AG08395 (cell line): Measurements from ENCODE around the gene TMEM51.
A peak's percentile ranks its signal among the peaks of the same experiment; 100 is the strongest.

Source experiments
- DNase-seq: peaks from one replicate; pipeline ENCODE4 v3.0.0; 2012; ENCODE audit warnings: mixed read lengths, low spot score

Gene TMEM51

DNA sequence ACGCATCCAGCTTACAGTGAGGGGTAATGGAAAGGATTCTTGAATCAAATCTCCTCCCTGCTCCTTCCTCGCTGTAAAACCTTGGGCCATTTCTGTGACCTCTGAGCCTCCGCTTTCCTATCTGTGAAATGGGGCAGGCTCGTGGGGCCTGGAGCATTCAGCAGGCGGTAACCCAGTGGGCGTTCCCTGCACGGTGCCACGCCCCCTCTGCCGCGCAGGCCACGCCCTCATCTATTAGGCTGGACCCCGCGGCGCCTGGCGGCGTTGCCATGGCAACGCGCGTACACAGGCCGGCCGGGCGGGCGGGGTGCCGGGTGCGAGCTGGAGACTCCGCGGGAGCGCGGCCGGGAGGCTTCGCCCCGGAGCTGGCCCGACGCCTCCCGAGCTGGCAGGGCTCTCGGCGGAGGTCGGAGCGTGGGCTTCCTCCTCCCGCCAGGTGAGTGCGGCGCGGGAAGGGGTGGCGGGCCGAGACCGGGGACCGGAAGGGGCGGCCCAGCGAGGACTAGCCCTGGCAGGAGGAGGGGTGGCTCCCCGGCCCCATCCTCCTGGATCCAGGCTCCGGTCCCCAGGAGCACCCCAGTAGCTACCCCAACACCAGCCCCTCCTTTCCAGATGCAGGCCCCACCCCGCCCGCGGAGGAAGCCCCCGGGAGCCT lies 93.5 kb downstream of the TMEM51 start, which contains the start of gene FHAD1:
Gene FHAD1, plus strand, starts transcription at position 264 of the 655 bp plus-strand sequence. CDS start 4,562 bp downstream, outside the sequence.
- DNase-seq = peak; percentile 60

DNA sequence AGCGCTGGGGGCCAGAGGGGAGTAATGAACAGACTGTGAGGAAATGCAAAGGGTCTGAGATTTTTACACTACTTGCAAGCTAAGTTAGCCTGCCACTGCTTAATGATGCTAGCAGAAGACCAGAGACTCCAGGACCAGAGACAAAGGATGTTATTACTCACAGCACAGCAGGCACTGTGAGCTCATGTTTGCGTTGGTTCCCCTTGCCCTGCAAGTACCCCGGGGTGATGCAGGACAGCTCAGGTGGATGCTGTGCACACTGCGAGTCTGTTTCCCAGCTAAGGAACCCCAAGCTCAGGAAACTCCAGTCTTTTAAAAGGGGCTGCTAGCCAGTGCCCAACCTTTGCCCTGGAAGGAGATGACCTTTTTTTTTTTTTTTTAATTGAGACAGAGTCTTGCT lies 94.7 kb downstream of the TMEM51 start:
- no peak for DNase-seq

DNA sequence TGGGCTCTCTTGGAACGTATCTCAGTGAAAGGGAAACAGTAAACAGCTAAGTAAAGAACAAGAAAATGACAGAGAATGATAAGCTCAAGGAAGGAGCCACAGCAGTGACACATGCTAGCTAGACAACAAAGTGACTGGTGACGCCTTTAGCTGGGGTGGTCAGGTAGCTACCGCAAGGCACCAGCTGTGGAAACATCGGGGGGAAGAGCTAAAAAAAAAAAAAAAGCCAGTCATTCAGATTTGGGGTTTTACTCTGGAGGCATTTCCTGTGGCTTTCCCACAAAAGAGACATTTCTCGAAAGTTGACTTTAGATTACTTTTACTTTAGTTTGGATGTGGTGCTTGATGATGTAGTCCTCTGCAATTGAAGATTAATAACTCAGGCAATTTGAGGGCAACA lies 95.5 kb downstream of the TMEM51 start:
- no peak for DNase-seq

DNA sequence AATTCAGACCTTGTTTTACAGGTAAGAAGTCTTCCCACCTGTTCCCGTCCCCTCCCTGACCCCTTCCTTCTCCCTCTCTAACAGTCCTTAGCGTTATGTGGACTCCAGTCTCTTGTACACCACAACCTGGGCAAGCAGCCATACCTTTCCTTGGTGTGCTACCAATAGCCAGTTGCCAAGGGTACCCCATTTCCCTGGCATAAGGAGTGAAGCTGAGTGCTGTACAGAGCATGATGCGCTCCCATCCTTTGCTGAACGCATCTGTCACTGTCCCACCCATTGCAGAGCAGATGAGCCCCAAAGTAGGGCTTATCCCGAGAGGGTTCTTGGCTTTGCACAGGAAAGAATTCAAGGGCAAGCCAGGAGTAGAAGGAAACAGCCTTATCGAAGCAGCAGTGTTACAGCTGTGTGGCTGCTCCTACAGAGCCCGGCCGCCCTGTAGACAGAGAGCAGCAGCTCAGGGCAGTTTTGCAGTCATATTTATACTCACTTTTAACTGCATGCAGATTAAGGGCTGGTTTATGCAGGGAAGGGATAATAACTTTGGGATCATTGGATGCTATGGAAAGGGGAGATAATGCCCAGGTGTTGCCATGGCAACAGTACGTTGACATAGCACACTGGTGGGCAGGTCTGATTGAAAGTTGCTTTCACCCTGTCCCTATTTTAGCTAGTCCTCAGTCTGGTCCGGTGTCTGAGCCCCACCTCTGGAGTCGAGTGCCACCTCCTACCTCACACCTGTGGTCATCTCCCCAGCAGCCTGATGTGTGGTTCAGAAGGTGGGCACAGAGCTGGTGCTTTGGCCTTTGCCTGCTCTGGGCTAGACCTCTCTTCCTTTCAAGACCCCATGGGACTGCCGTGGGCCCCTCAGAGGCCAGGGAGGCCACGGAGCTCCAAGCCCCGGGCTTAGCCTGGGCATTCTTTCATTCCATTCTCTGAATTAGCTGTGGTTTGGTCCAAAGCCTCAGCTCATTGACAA lies 98.6 kb downstream of the TMEM51 start:
- DNase-seq = no peak

DNA sequence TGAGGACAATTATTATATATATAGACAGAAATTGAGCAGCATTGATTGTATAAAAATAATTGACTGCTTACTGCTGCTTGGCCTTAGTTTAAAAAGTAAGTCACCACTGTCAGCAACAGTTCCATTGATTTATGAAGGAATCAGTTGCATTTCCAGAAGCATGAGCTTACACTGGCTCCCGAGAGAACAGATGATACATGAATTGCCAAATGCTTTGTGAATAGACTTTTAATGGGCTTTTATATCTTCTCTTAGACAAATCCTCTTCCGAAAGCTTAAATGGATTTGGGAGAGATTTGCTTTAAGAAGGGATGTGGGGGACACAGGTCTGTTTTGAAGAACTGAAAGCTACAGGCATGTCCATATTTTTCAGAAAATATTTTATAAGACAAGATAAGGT lies 101.0 kb downstream of the TMEM51 start:
- no peak for DNase-seq

DNA sequence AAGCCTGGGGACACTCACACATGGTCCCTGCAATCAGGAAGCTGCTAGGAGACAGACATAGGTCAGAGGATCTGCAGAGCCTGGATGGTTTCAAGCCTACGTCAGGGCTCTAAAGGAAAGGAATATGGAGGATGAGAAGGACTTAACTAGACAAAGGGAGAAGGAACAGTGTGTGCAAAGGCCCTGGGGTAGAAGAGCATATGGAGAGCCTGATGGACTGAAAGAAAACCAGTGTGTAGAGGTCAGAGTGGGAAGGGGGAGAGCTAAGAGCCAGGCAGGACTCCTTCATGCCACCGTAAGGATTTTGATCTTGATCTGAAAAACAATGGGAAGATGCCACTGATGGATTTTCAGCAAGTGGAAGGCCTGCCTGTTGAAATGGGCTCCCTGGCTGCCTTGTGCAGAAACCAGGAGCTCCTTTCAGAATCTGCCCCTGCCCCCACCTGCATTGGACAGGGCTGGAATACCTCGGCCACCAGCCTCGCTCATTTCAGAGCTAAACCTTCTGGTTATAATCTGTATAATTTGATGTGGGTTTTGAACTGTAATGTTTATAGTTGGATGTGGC lies 102.1 kb downstream of the TMEM51 start:
- DNase-seq = no peak

DNA sequence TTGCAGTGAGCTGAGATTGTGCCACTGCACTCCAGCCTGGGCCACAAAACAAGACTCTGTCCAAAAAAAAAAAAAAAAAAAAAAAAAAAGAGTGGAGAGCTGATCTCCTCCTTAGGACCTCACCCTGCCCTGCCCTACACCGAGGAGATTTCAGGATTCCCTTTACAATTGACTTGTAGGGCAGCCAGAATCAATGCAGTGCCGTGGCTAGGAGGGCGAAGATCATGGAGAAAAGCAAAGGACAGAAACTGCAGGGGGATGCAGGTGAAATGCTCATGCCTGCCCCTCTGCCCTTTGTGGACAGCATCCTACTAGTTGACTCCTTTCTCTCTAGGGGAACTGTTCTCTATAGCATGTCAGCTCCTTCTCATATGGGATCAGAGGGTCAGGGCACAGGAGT lies 103.0 kb downstream of the TMEM51 start:
- DNase-seq = no peak

DNA sequence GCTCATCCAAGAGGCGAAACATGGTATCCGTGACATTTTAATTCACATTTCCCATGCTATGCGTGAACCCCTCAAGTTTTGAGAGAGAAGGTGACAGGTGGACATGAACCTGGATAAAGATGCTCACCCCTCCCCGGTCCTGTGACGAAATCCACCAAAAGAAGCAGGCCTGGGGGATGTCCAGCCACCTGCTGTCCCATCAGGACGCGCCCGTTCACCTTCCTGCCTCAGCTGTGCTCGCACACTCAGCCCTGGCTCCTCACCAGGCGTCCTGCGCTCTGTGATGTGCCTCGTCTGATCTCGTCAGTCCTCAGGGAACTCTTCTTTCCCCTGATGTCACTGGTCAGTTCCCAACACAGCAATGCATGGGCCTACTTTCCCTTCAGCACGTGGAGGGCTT lies 103.8 kb downstream of the TMEM51 start:
- DNase-seq = no peak

DNA sequence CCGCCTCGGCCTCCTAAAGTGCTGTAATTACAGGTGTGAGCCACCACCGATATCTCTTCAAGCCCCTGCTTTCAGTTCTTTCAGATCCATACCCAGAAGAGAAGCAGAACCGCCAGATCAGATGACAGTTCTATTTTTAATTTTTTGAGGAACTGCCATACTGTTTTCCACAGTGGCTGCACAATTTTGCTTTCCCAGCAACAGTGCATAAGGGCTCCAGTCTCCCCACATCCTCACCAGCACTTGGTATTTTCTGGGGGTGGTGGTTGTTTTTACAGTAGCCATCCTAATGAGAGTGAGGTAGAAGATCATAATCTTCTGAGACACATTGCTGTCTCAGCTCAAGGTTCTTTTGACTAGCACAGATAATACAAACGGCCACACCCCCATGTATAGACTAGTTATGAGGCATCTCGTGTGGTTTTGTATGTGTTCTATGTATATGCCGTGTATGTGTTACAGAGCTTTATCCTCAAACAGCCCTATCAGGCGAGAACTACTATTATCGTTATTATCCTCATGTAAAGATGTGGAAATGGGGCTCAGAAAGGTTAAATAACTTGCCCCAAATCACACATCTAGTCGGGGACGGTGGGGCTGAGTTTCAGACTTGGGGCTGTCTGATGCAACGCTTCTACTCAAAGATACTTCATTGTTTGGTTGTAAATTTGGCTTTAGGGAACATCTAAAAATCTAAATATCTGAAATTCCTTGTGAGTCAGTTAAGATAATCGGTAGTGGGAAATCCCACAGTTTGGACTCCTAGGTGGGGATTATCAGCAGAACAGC lies 105.5 kb downstream of the TMEM51 start:
- no peak for DNase-seq

DNA sequence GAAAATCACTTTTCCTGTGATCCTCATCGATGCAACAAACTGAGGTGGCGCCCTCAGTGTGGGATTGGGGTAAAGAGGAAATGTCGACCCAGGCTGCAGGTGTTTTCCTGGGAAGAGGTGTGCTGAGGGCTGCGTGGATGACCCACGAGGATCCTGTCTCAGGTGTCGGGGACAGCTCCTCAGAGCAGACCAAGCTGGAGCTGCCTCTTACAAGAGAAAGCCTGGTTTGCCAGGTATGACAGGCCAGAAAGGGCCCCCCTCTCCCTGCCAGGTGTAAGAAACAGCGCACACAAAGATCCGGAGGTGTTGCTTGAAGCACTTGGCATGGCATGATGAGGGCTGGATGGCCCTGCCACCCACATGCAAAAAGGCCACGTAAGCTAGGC lies 106.1 kb downstream of the TMEM51 start:
- no peak for DNase-seq

DNA sequence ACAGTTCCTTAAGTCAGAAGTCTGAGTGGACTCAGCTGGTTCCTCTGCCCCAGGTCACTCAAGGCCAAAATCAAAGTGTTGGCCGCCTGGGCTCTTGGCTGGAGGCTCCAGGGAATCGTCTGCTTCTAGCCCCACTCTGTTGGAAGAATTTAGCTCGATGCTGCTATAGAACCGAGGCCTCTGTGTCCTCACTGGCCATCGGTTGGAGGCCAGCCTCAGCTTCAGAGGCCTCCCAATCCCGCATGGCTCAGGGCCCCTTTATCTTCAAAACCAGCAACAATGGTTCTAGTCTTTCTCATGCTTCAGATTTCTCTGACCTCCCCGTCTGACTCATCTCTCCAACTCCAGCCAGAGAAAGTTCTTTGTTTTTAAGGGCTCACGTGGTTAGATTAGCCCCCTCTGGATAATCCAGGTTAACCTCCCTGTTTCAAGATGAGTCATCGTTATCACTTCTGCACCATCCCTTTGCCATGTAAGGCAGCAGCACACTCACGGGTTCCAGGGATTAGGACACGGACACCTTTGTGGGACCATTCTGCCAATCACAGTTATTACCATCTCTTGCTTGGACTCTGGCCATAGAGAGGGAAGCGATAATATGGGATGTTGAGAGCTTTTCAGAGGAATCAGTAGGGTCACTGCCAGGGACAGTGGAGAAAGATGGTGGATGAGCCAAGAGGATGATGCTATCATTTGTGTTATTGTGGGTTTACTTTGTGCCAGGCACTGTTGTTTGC lies 107.0 kb downstream of the TMEM51 start:
- peak; percentile 26 for DNase-seq

DNA sequence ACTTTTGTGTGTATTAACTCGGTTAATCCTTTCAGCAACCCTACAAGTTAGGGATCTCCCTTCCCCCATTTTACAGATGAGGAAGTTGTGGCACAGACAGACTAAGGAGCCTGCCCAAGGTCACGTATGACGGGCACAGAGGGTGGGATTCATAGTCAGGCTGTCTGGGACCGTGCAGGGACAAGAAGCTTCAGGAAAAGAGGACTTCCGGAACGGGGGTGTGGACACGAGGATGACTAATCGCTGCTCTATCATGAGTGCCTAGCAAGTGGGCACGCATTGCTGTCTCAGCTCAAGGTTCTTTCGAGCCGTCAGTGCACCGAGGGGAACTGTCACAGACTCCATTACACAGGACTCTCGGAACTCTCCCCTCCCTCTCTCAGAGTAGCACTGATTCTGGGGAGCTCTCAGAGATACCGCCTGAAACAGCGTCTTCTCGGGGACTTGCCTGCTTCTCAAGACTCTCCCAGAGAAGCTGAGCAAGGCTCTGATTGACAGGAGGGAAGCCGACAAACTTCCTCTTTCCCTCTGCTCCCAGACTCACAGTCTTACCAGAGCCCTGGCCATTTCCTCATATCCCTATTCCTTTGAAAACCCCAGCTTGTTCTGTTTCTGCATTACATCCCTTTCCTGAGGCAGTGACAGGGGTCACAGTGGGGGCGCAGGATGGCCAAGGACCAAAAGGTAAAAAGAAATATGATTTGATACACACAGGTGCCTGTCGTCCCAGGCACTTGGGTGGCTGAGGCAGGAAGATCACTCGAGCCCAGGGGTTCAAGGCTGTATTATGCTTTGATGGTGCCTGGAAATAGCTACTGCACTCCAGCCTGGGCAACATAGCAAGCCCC lies 107.8 kb downstream of the TMEM51 start:
- peak; percentile 27 for DNase-seq

DNA sequence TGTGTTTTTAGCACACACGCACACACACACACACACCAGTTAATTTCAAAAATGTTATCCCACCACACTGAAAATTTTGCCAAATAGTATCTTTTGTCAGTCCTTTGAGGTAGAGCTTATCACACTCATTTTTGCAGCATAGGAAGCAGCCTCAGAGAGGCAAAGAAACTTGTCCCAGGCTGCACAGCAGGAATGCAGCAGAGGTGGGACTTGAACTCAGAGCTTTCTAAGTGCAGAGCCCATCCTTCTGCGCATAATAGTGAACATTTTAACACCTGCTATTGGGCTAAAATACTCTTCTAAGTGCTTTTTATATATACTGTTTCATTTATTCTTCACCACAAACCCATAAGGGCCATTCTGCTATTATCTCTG lies 108.4 kb downstream of the TMEM51 start:
- DNase-seq = no peak

DNA sequence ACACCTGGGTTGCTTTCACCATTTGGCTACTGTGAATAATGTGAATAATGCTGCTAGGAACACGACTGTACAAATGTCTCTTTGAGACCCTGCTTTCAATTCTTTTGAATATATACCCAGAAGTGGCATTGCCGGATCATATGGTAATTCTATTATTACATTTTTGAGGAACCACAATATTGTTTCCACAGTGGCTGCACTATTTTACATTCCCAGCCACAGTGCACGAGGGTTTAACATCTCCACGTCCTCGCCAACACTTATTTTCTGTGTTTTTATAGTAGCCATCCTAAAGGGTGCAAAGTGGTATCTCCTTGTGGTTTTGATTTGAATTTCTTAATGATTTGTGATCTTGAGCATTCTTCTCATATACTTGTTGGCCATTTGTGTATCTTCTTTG lies 109.2 kb downstream of the TMEM51 start:
- DNase-seq = no peak

DNA sequence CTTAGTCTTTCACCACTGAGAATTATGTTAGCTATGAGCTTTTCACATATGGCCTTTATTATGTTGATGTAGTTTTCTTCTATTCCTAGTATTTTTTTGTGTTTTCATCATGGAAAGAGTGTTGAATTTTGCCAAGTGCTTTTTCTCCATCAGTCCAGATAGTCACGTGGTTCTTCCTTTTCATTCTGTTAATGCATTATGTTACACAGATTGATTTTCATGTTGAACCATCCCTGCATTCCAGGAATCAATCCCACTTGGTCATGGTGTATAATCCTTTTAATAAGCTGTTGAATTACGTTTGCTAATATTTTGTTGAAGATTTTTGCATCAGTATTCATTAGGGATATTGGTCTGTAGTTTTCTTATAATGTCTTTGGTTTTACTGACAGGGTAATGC lies 111.2 kb downstream of the TMEM51 start:
- no peak for DNase-seq
